Motor neuron (in vitro differentiated cells): ENCODE measurements around the gene ANKRD34A. TPM values are rescaled to one million over a fixed set of nuclear protein-coding genes. Genes with fewer than 3 reads are reported as not detected.

Experiments used
- ATAC-seq, 8 experiments: fragments of 200-7000 bp; cut with Tn5 transposase; replicated peaks in 6 of 8; 2 replicates each; pipeline ENCODE4 v1.8.0; 2021; ENCODE audit warnings: mild to moderate bottlenecking in 8 of 8, moderate library complexity in 8 of 8
- H3K27ac ChIP-seq, 2 donors: fragments of 250-450 bp; sonication (Bioruptor Pico); 2 replicates each; pipeline ENCODE4 v1.9.0; 2021; ENCODE audit warnings: antibody characterized with exemption in 2 of 2, mild to moderate bottlenecking in 2 of 2, moderate library complexity in 1 of 2
- H3K4me1 ChIP-seq, 2 donors: fragments of 250-450 bp; sonication (Bioruptor Pico); replicated peaks in 1 of 2; 2 replicates each; pipeline ENCODE4 v1.6.1; 2021; ENCODE audit warnings: antibody characterized with exemption in 2 of 2, mild to moderate bottlenecking in 2 of 2, moderate library complexity in 1 of 2
- H3K4me3 ChIP-seq, 5 donors: fragments of 250-450 bp; sonication (Bioruptor Pico); 2 replicates each; pipeline ENCODE4 v1.9.0; 2021; ENCODE audit warnings: antibody characterized with exemption in 5 of 5, mild to moderate bottlenecking in 5 of 5, moderate library complexity in 4 of 5
- WGBS, 10 experiments: fragments of 450-650 bp; shearing (Covaris generic); methylation state at CpG; one replicate each; pipeline ENCODE4 v1.0.0; 2022; 5-methylcytosine and 5-hydroxymethylcytosine counted together
- in situ Hi-C, 9 experiments: fragments of 400-800 bp; cut with MboI; loops; one replicate each; pipeline ENCODE4 v1.15.0; 2021; ENCODE audit warnings: low sequenced_read_pairs in 9 of 9, low pct_unique_long_range_greater_than_20kb in 2 of 9; ENCODE audit not compliant: unreplicated experiment in 9 of 9
- total RNA-seq, 8 experiments: library from RNA; unstranded; fragments of 300-600 nt; gene quantifications; 2 replicates each; pipeline versions ENCODE4 v1.2.3 to v1.2.4, GENCODE V29; 2022

The ANKRD34A gene
- total RNA-seq, 8 experiments from 2014 or later = 1.1 to 3.8 (median 1.8) TPM

DNA sequence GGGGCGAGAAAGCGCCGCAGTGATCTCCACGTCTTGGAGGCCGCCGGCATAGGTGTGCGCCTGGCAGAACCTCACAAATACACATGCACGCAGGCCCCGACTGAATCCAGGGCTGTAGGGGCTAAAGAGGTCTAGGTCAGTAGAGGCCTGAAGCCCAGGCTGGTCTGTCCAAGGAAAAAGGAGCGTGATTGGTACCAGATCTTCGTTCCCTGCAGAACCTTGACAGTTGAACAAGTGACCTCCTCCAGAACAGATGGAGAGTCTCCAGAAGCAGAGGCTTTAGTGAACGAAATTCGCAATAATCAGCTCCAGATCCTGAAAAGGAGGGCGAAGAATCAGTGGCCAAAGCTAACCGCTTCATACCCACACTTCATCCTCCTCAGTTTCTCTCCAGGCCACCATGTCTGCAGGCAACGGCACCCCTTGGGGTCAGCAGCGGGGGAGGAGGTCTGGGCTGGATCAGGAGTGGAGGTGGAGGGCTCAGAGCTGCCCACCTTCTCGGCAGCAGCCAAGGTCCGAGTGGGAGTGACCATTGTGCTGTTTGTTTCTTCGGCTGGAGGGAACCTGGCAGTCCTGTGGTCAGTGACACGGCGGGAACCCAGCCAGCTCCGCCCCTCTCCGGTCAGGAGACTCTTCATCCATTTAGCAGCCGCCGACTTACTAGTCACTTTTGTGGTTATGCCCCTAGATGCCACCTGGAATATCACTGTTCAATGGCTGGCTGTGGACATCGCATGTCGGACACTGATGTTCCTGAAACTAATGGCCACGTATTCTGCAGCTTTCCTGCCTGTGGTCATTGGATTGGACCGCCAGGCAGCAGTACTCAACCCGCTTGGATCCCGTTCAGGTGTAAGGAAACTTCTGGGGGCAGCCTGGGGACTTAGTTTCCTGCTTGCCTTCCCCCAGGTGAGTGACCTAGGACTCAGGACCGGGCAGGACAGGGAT is 45.1 kb downstream of the ANKRD34A start:
- peak overlapping the region; percentile 62 to 75 for H3K27ac ChIP-seq
- in situ Hi-C loops = loop anchor here in 3 of 9 experiments (10.0 to 25.0 kb wide), 2 partner anchors 56 to 93 kb away; partner anchors contain the start of gene HJV (in 1 of the 3)

DNA sequence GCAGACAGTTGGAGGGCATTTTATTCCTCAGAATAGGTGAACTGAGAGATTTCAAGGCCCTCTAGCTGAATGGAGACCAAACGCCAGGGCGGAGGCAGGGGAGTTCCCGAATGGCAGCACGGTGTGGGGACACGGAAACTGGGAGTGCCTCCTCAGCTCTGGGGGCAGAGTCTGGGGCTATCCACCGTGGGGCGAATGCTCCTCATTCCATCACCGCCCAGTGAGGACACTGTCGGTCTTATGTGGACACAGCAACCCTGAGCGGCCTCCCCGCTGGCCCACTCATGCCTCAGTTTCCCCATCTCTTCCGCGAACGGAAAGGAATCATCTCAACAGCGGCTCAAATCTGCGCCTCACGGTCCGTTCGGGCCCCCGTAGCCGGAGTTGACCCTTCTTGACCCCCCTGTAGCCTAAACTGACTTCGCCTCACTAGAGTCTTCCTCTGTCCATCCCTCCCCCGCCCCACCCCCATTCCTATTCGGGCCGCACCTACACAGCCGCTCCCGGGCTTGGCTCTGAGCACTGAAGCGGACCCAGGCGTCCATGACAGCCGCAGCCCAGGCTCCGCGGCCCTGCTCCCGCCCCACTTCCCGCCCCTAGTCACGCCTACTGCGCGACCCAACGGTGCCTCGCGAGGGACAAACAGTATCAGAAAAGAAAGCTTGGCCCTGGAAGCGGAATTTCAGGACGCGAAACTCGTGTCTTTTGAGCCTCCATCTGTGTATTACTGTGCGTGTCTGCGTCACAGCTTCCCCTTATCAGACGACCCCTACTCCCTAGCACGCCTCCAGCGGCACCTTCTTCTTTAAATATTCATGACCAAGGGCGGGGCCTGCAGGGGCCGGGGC is 46.0 kb downstream of the ANKRD34A start, which contains the start of gene PEX11B:
PEX11B (minus strand) TSS at position 574 of the 848 bp plus-strand sequence; CDS start at position 545, 29 bp downstream.
- H3K27ac ChIP-seq = peak within 1 kb of the TSS; percentile 62 to 75
- peak within 1 kb of the TSS; percentile 43 to 69 (median 61) for H3K4me3 ChIP-seq
- peaks cover 15 to 19% of the 10 kb centered on the region in 2 donors for H3K4me1 ChIP-seq
- peak; percentile 87 to 94 (median 90) for ATAC-seq
- in situ Hi-C loops = loop anchor here in 3 of 9 experiments (10.0 to 25.0 kb wide), 2 partner anchors 56 to 94 kb away; partner anchors contain the start of gene HJV (in 1 of the 3)
- 0 to 20% (median 2%) methylated on average over 1 to 13 of the region's 51 CpGs; no CpG with 5 or more reads in 2 of the 10 experiments for WGBS, 10 experiments

More for the DNA sequence above, 45.1 kb downstream of the ANKRD34A start:
- Histone ChIP-seq H3K4me3 (peak overlapping the region; percentile 43 to 69 (median 61)), H3K4me1 (peaks cover 15 to 19% of the 10 kb centered on the region in 2 donors)
- ATAC-seq = peak; percentile 16 to 89 (median 49)
- 0 to 10% (median 3%) methylated on average over 1 to 24 of the region's 33 CpGs; no CpG with 5 or more reads in 2 of the 10 experiments for WGBS, 10 experiments

- Histone ChIP-seq H3K4me1 (peaks cover 15 to 19% of the 10 kb centered on the region in 2 donors), H3K27ac (peak overlapping the region in 1 of 2 donors; percentile 75), H3K4me3 (peak overlapping the region; percentile 43 to 69 (median 61))
- in situ Hi-C loops = loop anchor here in 3 of 9 experiments (10.0 to 25.0 kb wide), 2 partner anchors 57 to 95 kb away; partner anchors contain the start of gene HJV (in 1 of the 3)
- no peak for ATAC-seq
- 48 to 97% (median 77%) methylated on average over 1 to 5 of the region's 5 CpGs; no CpG with 5 or more reads in 2 of the 10 experiments for WGBS, 10 experiments
Measured at GRCh38 chr1:145917595-145917994, 46.8 kb downstream of the ANKRD34A start.

DNA sequence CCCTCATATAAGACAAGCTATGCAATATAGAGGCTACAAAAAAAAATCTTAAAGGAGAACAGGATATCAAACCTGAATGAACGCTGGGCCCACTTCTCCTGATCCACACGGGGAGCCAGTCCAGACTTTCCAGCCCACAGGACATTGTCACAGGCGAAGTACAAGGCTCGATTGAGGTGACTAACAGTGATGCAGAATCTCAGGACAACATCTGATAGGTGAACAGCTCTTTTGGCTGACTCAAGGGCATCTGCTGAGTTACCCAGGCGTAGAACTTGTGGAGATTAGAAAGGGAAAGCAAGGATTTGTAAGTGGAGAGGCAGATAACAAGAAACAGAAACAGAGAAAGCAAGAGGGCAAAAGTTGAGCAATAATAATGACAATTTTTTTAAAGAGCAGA is 47.6 kb downstream of the ANKRD34A start:
- ATAC-seq = no peak
- 60 to 92% (median 81%) methylated on average over 1 to 5 of the region's 5 CpGs; no CpG with 5 or more reads in 2 of the 10 experiments for WGBS, 10 experiments
- in situ Hi-C loops = loop anchor here in 3 of 9 experiments (10.0 to 25.0 kb wide), 2 partner anchors 58 to 96 kb away; partner anchors contain the start of gene HJV (in 1 of the 3)
- H3K4me1 ChIP-seq = peaks cover 15 to 19% of the 10 kb centered on the region in 2 donors
- no peak overlapping the region for H3K4me3 ChIP-seq
- no peak overlapping the region for H3K27ac ChIP-seq

DNA sequence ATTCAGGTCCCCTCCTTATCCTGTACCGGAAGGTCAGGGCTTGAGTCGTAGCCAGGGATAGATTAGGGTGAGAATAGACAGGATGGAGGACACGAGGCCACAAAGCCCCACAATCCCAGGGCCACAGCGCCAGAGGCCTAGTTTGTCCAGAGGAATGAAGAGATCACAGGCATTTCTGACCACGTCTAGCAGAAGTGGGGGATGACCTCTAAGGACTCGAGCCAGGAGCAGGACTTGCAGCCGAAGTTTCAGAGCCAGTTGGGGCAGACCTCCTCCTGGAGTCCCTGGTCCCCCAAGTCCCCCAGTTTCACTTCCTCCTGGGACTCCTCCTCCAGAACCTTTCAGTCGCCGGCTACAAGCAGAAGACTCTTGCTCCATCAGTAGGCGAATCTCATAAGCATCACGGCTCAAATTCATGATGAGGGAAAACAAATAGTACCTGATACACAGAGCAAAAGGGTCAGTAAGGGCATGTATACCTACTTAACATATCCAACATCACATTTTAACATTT is 52.2 kb downstream of the ANKRD34A start:
- no peak for ATAC-seq
- Histone ChIP-seq H3K4me3 (no peak overlapping the region), H3K4me1 (peaks cover 0 to 2% of the 10 kb centered on the region in 2 donors), H3K27ac (no peak overlapping the region)
- WGBS, 10 experiments = 20 to 93% (median 88%) methylated on average over 2 to 11 of the region's 11 CpGs; no CpG with 5 or more reads in 4 of the 10 experiments
- in situ Hi-C loops = loop anchor here in 3 of 9 experiments (10.0 to 25.0 kb wide), 2 partner anchors 63 to 100 kb away; partner anchors contain the start of gene HJV (in 1 of the 3)

Other genes starting within 250 kb of the ANKRD34A start
- 1 to 10 TPM in 7 of 8 experiments, under 1 TPM in 1; 0.71 to 3.6 (median 2.3) TPM for gene CD160, start 245.1 kb downstream of the ANKRD34A start, total RNA-seq
- gene RNF115, start 140.5 kb downstream of the ANKRD34A start, total RNA-seq = 10 to 100 TPM in 7 of 8 experiments, 1 to 10 TPM in 1; 7.2 to 18.7 (median 16.3) TPM
- gene POLR3C, start 140.4 kb downstream of the ANKRD34A start, total RNA-seq = 10 to 100 TPM; 26.7 to 54.6 (median 32.0) TPM
- gene NUDT17, start 118.9 kb downstream of the ANKRD34A start, total RNA-seq = 1 to 10 TPM; 1.6 to 7.2 (median 3.1) TPM
- 10 to 100 TPM in 7 of 8 experiments, 1 to 10 TPM in 1; 8.2 to 24.9 (median 18.9) TPM for gene PIAS3, start 105.5 kb downstream of the ANKRD34A start, total RNA-seq
- gene ANKRD35, start 78.7 kb downstream of the ANKRD34A start, total RNA-seq = 1 to 10 TPM in 1 of 8 experiments, under 1 TPM in 5, not detected in 2; 0.15 to 1.4 (median 0.32) TPM
- gene ITGA10, start 54.5 kb downstream of the ANKRD34A start, total RNA-seq = 1 to 10 TPM in 3 of 8 experiments, under 1 TPM in 5; 0.27 to 5.7 (median 0.84) TPM
- gene PEX11B, start 45.9 kb downstream of the ANKRD34A start, total RNA-seq = 10 to 100 TPM; 16.6 to 31.0 (median 23.8) TPM
- 100 to 1,000 TPM in 7 of 8 experiments, 10 to 100 TPM in 1; 95.3 to 325 (median 176) TPM for gene RBM8A, start 37.1 kb downstream of the ANKRD34A start, total RNA-seq
- gene LIX1L, start 6.6 kb downstream of the ANKRD34A start, total RNA-seq = 10 to 100 TPM; 15.9 to 34.4 (median 23.2) TPM
- 10 to 100 TPM; 12.5 to 55.4 (median 38.4) TPM for gene POLR3GL, start 115 bp upstream of the ANKRD34A start, total RNA-seq
- gene TXNIP, start 32.0 kb upstream of the ANKRD34A start, total RNA-seq = 1,000 to 10,000 TPM in 2 of 8 experiments, 100 to 1,000 TPM in 5, 10 to 100 TPM in 1; 43.6 to 1,017 (median 442) TPM
- under 1 TPM in 5 of 8 experiments, not detected in 3; 0.11 to 0.40 (median 0.32) TPM for gene HJV, start 57.2 kb upstream of the ANKRD34A start, total RNA-seq
- gene NBPF10, start 180.2 kb upstream of the ANKRD34A start, total RNA-seq = 1 to 10 TPM in 4 of 8 experiments, under 1 TPM in 4; 0.43 to 2.2 (median 0.97) TPM